ENCODE measurements around the gene NACC2.

Gene NACC2

GRCh38 chr9:136127313-136127712, 32.2 kb upstream of the NACC2 start:
- no peak for DNase-seq (ENCODE audit: low read depth)
- TF ChIP-seq, protein P1, sequence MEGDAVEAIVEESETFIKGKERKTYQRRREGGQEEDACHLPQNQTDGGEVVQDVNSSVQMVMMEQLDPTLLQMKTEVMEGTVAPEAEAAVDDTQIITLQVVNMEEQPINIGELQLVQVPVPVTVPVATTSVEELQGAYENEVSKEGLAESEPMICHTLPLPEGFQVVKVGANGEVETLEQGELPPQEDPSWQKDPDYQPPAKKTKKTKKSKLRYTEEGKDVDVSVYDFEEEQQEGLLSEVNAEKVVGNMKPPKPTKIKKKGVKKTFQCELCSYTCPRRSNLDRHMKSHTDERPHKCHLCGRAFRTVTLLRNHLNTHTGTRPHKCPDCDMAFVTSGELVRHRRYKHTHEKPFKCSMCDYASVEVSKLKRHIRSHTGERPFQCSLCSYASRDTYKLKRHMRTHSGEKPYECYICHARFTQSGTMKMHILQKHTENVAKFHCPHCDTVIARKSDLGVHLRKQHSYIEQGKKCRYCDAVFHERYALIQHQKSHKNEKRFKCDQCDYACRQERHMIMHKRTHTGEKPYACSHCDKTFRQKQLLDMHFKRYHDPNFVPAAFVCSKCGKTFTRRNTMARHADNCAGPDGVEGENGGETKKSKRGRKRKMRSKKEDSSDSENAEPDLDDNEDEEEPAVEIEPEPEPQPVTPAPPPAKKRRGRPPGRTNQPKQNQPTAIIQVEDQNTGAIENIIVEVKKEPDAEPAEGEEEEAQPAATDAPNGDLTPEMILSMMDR (IDR thresholded peaks at IDR 0.05; ENCODE audit: insufficient read depth, low read depth, low read length, missing control alignments): no peak
- H3K4me3 ChIP-seq (ENCODE audit: low read length): no peak overlapping the region

DNA sequence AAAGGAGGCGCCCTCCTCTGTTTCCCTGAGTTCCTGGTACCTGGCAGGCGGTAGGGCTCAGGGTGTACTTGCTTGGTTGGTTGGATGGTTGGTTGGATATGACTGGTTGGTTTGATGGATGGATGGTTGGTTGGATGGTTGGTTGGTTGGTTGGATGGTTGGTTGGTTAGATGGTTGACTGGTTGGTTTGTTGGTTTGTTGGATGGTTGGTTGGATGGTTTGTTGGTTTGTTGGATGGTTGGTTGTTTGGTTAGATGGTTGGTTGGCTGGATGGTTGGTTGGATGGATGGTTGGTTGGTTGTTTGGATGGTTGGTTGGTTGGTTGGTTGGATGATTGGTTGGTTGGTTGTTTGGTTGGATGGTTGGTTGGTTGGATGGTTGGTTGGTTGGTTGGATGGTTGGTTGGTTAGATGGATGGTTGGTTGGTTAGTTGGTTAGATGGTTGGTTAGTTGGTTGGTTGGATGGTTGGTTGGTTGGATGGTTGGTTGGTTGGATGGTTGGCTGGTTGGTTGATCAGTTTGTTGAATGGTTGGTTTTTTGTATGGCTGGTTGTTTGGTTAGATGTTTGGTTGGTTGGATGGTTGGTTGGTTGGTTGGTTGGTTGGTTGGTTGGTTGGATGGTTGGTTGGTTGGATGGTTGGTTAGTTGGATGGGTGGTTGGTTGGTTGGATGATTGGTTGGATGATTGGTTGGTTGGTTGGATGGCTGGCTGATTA, 30.0 kb upstream of the NACC2 start:
- TF ChIP-seq, protein P1 (IDR thresholded peaks at IDR 0.05; ENCODE audit: insufficient read depth, low read depth, low read length, missing control alignments): no peak
- DNase-seq (ENCODE audit: low read depth): no peak
- H3K4me3 ChIP-seq (ENCODE audit: low read length): no peak overlapping the region

DNA sequence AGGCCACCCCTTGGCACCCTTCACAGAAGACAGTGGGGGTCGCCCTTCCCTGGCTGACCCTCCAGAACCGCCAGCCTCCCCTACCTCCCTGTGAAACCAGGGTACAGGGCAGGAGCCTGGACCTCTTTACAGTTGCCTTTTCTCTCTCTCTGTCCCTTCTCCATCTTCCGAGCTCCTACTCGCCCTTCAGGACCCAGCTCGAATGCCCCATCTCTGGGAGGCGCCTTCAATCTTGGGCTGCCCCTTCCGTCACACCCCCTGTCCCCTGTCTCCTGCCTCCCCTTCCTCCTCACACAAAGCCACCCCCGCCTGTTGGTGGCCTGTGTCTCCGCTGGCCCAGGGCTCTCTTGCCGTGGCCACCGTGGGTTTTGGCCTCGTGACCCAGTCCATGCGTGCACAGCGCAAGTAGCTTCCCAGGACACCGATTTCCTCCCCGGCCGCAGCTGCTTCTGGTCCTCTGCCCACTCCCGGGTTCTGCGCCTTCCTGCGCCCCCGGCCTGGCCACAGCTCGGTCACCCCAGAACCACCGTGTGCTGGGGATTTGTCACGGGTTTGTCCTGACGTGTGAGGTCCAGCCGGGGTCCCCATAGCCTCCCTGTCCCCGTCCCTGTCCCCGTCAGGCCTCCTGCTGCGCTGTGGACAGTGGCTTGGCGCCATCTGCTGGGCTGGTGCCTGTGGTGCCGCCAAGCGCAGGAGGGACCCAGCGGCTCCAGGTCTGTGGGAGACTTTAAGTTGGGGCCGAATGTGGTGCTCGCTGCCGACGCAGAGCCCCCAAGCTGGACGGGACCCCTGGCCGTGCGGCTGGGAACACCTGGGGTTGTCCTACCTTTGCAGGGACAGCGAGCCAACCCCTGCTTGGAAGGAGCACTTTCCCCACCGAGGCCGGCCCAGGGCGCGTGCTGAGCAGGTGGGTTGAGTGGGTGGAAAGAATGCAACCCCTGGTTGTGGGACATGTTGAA, 27.6 kb upstream of the NACC2 start:
- no peak overlapping the region for H3K4me3 ChIP-seq (ENCODE audit: low read length)
- DNase-seq (ENCODE audit: low read depth): peak; percentile 55
- TF ChIP-seq, protein P1 (IDR thresholded peaks at IDR 0.05; ENCODE audit: insufficient read depth, low read depth, low read length, missing control alignments): peak; percentile 92

GRCh38 chr9:136121801-136122200, 26.7 kb upstream of the NACC2 start:
- TF ChIP-seq, protein P1 (IDR thresholded peaks at IDR 0.05; ENCODE audit: insufficient read depth, low read depth, low read length, missing control alignments): no peak
- H3K4me3 ChIP-seq (ENCODE audit: low read length): no peak overlapping the region
- DNase-seq (ENCODE audit: low read depth): no peak

DNA sequence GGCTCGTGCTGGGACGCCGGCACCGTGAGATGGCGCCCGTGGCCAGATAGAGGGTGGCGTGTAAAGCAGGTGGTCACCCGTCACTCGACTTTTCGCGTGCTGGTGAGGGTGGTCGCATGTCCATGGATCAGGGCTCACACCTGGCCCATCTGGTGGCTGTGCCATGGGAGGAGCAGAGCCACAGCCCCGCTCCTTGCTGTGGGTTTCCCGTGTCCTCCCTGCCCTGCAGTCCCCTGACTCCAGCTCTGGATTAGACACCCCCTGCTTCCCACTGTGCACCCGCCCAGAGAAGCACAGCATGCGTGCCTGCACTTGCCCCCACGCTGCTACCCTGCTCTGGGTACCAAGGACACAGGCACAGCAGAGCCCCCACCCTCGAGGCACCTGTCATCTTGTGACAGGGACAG, 25.4 kb upstream of the NACC2 start:
- H3K4me3 ChIP-seq (ENCODE audit: low read length): no peak overlapping the region
- TF ChIP-seq, protein P1 (IDR thresholded peaks at IDR 0.05; ENCODE audit: insufficient read depth, low read depth, low read length, missing control alignments): no peak
- no peak for DNase-seq (ENCODE audit: low read depth)

DNA sequence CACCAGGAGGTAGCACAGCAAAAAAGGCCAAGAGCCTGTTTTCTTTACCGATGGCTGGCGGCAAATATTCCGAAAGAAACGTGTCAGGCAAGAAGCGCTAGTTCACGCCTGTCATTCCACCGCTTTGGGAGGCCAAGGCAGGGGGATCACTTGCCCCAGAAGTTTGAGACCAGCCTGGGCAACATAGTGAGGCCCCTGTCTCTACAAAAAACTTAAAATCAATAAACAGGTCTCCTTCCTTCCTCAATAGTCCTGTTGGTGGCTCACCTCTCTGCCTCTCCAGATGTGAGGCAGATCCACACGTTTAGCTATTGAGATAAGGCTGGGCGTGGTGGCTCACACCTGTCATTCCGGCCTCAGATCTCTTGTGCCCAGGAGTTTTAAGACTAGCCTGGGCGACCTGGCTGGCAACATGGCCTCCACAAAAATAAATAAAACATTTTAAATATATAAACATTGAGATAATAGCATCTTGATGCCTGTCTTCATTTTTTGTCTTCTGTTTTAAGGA, 24.8 kb upstream of the NACC2 start:
- H3K4me3 ChIP-seq (ENCODE audit: low read length): peak overlapping the region; percentile 59
- peak; percentile 29 for DNase-seq (ENCODE audit: low read depth)
- TF ChIP-seq, protein P1 (IDR thresholded peaks at IDR 0.05; ENCODE audit: insufficient read depth, low read depth, low read length, missing control alignments): no peak
